Type B pancreatic cell (in vitro differentiated cells): ENCODE measurements around the gene RPL39L. TPM values are rescaled to one million over a fixed set of nuclear protein-coding genes. Genes with fewer than 3 reads are reported as not detected.
"Not testable (repeated sequence)": the region's sequence is repeated elsewhere in the genome, so short reads cannot be mapped to it uniquely, and the experiment has no call there.

Source experiments
- DNase-seq: peaks from one replicate; pipeline ENCODE4 v3.0.0; 2021; ENCODE audit warnings: mixed read lengths; ENCODE audit not compliant: unreplicated experiment; ENCODE audit errors: extremely low spot score
- H3K27ac Mint-ChIP-seq: 2 replicates; pipeline ENCODE4 v1.8.0; 2021; ENCODE audit warnings: mild to moderate bottlenecking, mixed read lengths
- H3K27me3 Mint-ChIP-seq: 2 replicates; pipeline ENCODE4 v1.8.0; 2021; ENCODE audit warnings: mixed read lengths
- H3K36me3 Mint-ChIP-seq: 2 replicates; pipeline ENCODE4 v1.8.0; 2021; ENCODE audit warnings: mixed read lengths
- H3K4me1 Mint-ChIP-seq: one replicate; pipeline ENCODE4 v1.8.0; 2021; ENCODE audit warnings: mixed read lengths; ENCODE audit not compliant: unreplicated experiment
- H3K4me3 Mint-ChIP-seq: 2 replicates; pipeline ENCODE4 v1.8.0; 2021; ENCODE audit warnings: mild to moderate bottlenecking, mixed read lengths
- H3K9me3 Mint-ChIP-seq: 2 replicates; pipeline ENCODE4 v1.8.0; 2021; ENCODE audit warnings: mixed read lengths
- CTCF ChIP-seq: fragments of 200-600 bp; sonication (generic); conservative IDR thresholded peaks from 2 replicates; pipeline ENCODE4 v1.5.0; 2021; ENCODE audit warnings: antibody characterized with exemption, mild to moderate bottlenecking
- total RNA-seq: library from RNA; stranded (reverse); gene quantifications from 2 replicates; pipeline ENCODE4 v1.2.1, GENCODE V29; 2021; ENCODE audit warnings: low replicate concordance

Gene RPL39L
- total RNA-seq, 1 donor from 2014 or later, result 14.9 TPM

- H3K9me3 Mint-ChIP-seq, result no peaks in the 10 kb centered on the region
- H3K4me1 Mint-ChIP-seq, result no peaks in the 10 kb centered on the region
- H3K4me3 Mint-ChIP-seq, result no peak overlapping the region
- no peaks in the 10 kb centered on the region for H3K36me3 Mint-ChIP-seq
- no peak overlapping the region for H3K27ac Mint-ChIP-seq
- DNase-seq, result no peak
- peaks cover 24% of the 10 kb centered on the region for H3K27me3 Mint-ChIP-seq
- no peak for TF ChIP-seq CTCF
Observed at GRCh38 chr3:187183903-187184302, 44.6 kb upstream of the RPL39L start.

GRCh38 chr3:187183210-187183862 is 44.0 kb upstream of the RPL39L start:
- no peaks in the 10 kb centered on the region for H3K9me3 Mint-ChIP-seq
- no peak for DNase-seq
- no peak for TF ChIP-seq CTCF
- H3K27me3 Mint-ChIP-seq, result peaks cover 26% of the 10 kb centered on the region
- H3K4me3 Mint-ChIP-seq, result no peak overlapping the region
- H3K27ac Mint-ChIP-seq, result no peak overlapping the region
- no peaks in the 10 kb centered on the region for H3K4me1 Mint-ChIP-seq
- no peaks in the 10 kb centered on the region for H3K36me3 Mint-ChIP-seq

- no peaks in the 10 kb centered on the region for H3K4me1 Mint-ChIP-seq
- TF ChIP-seq CTCF, result no peak
- H3K27me3 Mint-ChIP-seq, result peaks cover 30% of the 10 kb centered on the region
- DNase-seq, result no peak
- H3K36me3 Mint-ChIP-seq, result no peaks in the 10 kb centered on the region
- H3K4me3 Mint-ChIP-seq, result no peak overlapping the region
- no peaks in the 10 kb centered on the region for H3K9me3 Mint-ChIP-seq
- no peak overlapping the region for H3K27ac Mint-ChIP-seq
Observed at GRCh38 chr3:187181454-187182170, 42.3 kb upstream of the RPL39L start.

GRCh38 chr3:187172929-187173328 is 33.6 kb upstream of the RPL39L start:
- Mint-ChIP-seq H3K36me3 (no peaks in the 10 kb centered on the region), H3K27ac (no peak overlapping the region), H3K4me1 (no peaks in the 10 kb centered on the region), H3K9me3 (no peaks in the 10 kb centered on the region), H3K27me3 (peaks cover 3% of the 10 kb centered on the region), H3K4me3 (no peak overlapping the region)
- TF ChIP-seq CTCF, result no peak
- DNase-seq, result no peak

GRCh38 chr3:187170911-187171310 is 31.6 kb upstream of the RPL39L start:
- not testable (repeated sequence) for DNase-seq, H3K4me3 Mint-ChIP-seq, H3K27ac Mint-ChIP-seq, H3K9me3 Mint-ChIP-seq, H3K36me3 Mint-ChIP-seq, H3K27me3 Mint-ChIP-seq, H3K4me1 Mint-ChIP-seq

GRCh38 chr3:187169231-187169960 is 30.1 kb upstream of the RPL39L start:
- H3K27me3 Mint-ChIP-seq, result peaks cover 3% of the 10 kb centered on the region
- H3K9me3 Mint-ChIP-seq, result no peaks in the 10 kb centered on the region
- H3K4me1 Mint-ChIP-seq, result peaks cover 7% of the 10 kb centered on the region
- no peak overlapping the region for H3K27ac Mint-ChIP-seq
- no peak for DNase-seq
- H3K4me3 Mint-ChIP-seq, result no peak overlapping the region
- TF ChIP-seq CTCF, result no peak
- H3K36me3 Mint-ChIP-seq, result no peaks in the 10 kb centered on the region
